Neuronal stem cell (in vitro differentiated cells): ENCODE data around the gene ROPN1.
A peak's percentile ranks its signal among the peaks of the same experiment; 100 is the strongest.
"Not testable (repeated sequence)": the region's sequence is repeated elsewhere in the genome, so short reads cannot be mapped to it uniquely, and the experiment has no call there.

Experiments used
- DNase-seq: peaks from one replicate; pipeline ENCODE4 v3.0.0-alpha.2; 2013; ENCODE audit warnings: low spot score
- H2AFZ ChIP-seq: one replicate; pipeline ENCODE4 v1.6.1; 2013; ENCODE audit warnings: mild to moderate bottlenecking, low read length, inconsistent platforms
- H2AK5ac ChIP-seq: 2 replicates; pipeline ENCODE4 v1.6.1; 2013; ENCODE audit warnings: low read depth, mild to moderate bottlenecking, inconsistent platforms, low read length, moderate library complexity, mixed read lengths
- H2BK120ac ChIP-seq: 2 replicates; pipeline ENCODE4 v1.6.1; 2013; ENCODE audit warnings: low read depth, mild to moderate bottlenecking, inconsistent platforms, low read length, moderate library complexity, mixed read lengths
- H2BK12ac ChIP-seq: one replicate; pipeline ENCODE4 v1.6.1; 2013; ENCODE audit warnings: low read length, inconsistent platforms
- H2BK15ac ChIP-seq: 2 replicates; pipeline ENCODE4 v1.6.1; 2013; ENCODE audit warnings: mild to moderate bottlenecking, low read length, inconsistent platforms, mixed read lengths
- H2BK5ac ChIP-seq: one replicate; pipeline ENCODE4 v1.6.1; 2013; ENCODE audit warnings: inconsistent platforms, mild to moderate bottlenecking, low read length, moderate library complexity
- H3K14ac ChIP-seq: one replicate; pipeline ENCODE4 v1.6.1; 2013; ENCODE audit warnings: low read length, inconsistent platforms
- H3K18ac ChIP-seq: 2 replicates; pipeline ENCODE4 v1.6.1; 2013; ENCODE audit warnings: low read length, inconsistent platforms
- H3K23ac ChIP-seq: 2 replicates; pipeline ENCODE4 v1.6.1; 2013; ENCODE audit warnings: low read depth, mild to moderate bottlenecking, mixed read lengths, low read length, inconsistent platforms; ENCODE audit not compliant: poor library complexity
- H3K27ac ChIP-seq: replicated peaks from 3 replicates; pipeline ENCODE4 v1.5.1; 2013; ENCODE audit warnings: low read length, inconsistent platforms
- H3K27me3 ChIP-seq, 3 experiments: 2 replicates each; pipeline ENCODE4 v1.6.1; 2013; ENCODE audit warnings: low read length in 3 of 3, mild to moderate bottlenecking in 2 of 3, inconsistent platforms in 1 of 3, low read depth in 1 of 3, mixed read lengths in 1 of 3, moderate library complexity in 1 of 3; ENCODE audit not compliant: control insufficient read depth in 3 of 3, insufficient read depth in 3 of 3
- H3K36me3 ChIP-seq, 2 donors: replicated peaks in 1 of 2; 2 replicates each; pipeline ENCODE4 v1.6.1; 2013; ENCODE audit warnings: low read length in 2 of 2; ENCODE audit not compliant: control insufficient read depth in 2 of 2, insufficient read depth in 2 of 2
- H3K4ac ChIP-seq: 2 replicates; pipeline ENCODE4 v1.6.1; 2013; ENCODE audit warnings: inconsistent platforms, mild to moderate bottlenecking, low read length, moderate library complexity
- H3K4me1 ChIP-seq, 2 donors: 1 replicate in 1 of 2; 2 replicates in 1 of 2; pipeline ENCODE4 v1.6.1; 2013; ENCODE audit warnings: low read length in 2 of 2, low read depth in 1 of 2; ENCODE audit not compliant: control insufficient read depth in 2 of 2, insufficient read depth in 1 of 2
- H3K4me2 ChIP-seq: one replicate; pipeline ENCODE4 v1.6.1; 2013; ENCODE audit warnings: mild to moderate bottlenecking, low read length, inconsistent platforms; ENCODE audit not compliant: insufficient read depth, poor library complexity, severe bottlenecking
- H3K4me3 ChIP-seq, 2 donors: 2 replicates each; pipeline ENCODE4 v1.5.1; 2013; ENCODE audit warnings: low read length in 2 of 2, mild to moderate bottlenecking in 2 of 2, inconsistent platforms in 1 of 2, moderate library complexity in 1 of 2
- H3K79me1 ChIP-seq: one replicate; pipeline ENCODE4 v1.6.1; 2013; ENCODE audit warnings: low read depth, mild to moderate bottlenecking, inconsistent platforms, low read length, moderate library complexity
- H3K9ac ChIP-seq: one replicate; pipeline ENCODE4 v1.6.1; 2013; ENCODE audit warnings: mild to moderate bottlenecking, low read depth, low read length, inconsistent platforms; ENCODE audit not compliant: poor library complexity
- H3K9me3 ChIP-seq, 2 donors: replicated peaks in 1 of 2; 2 replicates each; pipeline versions ENCODE3 to v1.6.1; 2013; ENCODE audit warnings: low read length in 2 of 2, mild to moderate bottlenecking in 2 of 2, inconsistent platforms in 1 of 2, low read depth in 1 of 2, mixed read lengths in 1 of 2, moderate library complexity in 1 of 2; ENCODE audit not compliant: control insufficient read depth in 2 of 2, insufficient read depth in 1 of 2
- H4K8ac ChIP-seq: one replicate; pipeline ENCODE4 v1.6.1; 2013; ENCODE audit warnings: low read depth, mild to moderate bottlenecking, inconsistent platforms, low read length, moderate library complexity
- H4K91ac ChIP-seq: one replicate; pipeline ENCODE4 v1.6.1; 2013; ENCODE audit warnings: low read length, low read depth, mild to moderate bottlenecking, inconsistent platforms; ENCODE audit not compliant: poor library complexity
- WGBS, 2 donors: extraction: QIAGEN DNeasy Blood & Tissue Kit; methylation state at CpG; one replicate each; pipeline ENCODE4 v1.1.7; 2013; ENCODE audit warnings: missing lambda C conversion rate in 2 of 2, mixed read lengths in 1 of 2; ENCODE audit not compliant: insufficient read length in 2 of 2, insufficient replicate concordance in 1 of 2; ENCODE audit errors: extremely low coverage in 2 of 2; 5-methylcytosine and 5-hydroxymethylcytosine counted together

The ROPN1 gene

GRCh38 chr3:123984350-123984749, 7.6 kb downstream of the ROPN1 start:
- H3K14ac ChIP-seq, result no peak overlapping the region

GRCh38 chr3:123981317-123981716, 10.6 kb downstream of the ROPN1 start:
- H3K27me3 ChIP-seq, result peaks cover 0 to 28% (median 0%) of the 10 kb centered on the region in 3 experiments
- H3K9me3 ChIP-seq, H3K4me1 ChIP-seq, H3K79me1 ChIP-seq, H2AK5ac ChIP-seq, H2BK12ac ChIP-seq, H3K27ac ChIP-seq, H3K18ac ChIP-seq, H2BK120ac ChIP-seq, H2AFZ ChIP-seq, H3K9ac ChIP-seq, H3K36me3 ChIP-seq, H4K91ac ChIP-seq, H3K4me3 ChIP-seq, H3K4me2 ChIP-seq, H2BK15ac ChIP-seq, H2BK5ac ChIP-seq, H4K8ac ChIP-seq, DNase-seq, H3K4ac ChIP-seq, H3K14ac ChIP-seq, H3K23ac ChIP-seq: not testable (repeated sequence)
- no CpG with 5 or more reads among the region's 4 CpGs for WGBS, 2 donors

More at GRCh38 chr3:123984350-123984749, 7.6 kb downstream of the ROPN1 start:
- no peak overlapping the region for H3K27ac ChIP-seq
- H4K91ac ChIP-seq, result no peak overlapping the region
- no peak overlapping the region for H2AFZ ChIP-seq
- peaks cover 0 to 46% (median under 1%) of the 10 kb centered on the region in 3 experiments for H3K27me3 ChIP-seq
- peaks cover 0 to 4% of the 10 kb centered on the region in 2 donors for H3K4me1 ChIP-seq
- no peak for DNase-seq
- H3K23ac ChIP-seq, result no peak overlapping the region
- WGBS, 2 donors, result 100% methylated on average over 1 of the region's 1 CpG
- no peak overlapping the region for H3K4me3 ChIP-seq
- no peak overlapping the region for H3K9ac ChIP-seq
- H3K9me3 ChIP-seq, result no peaks in the 10 kb centered on the region
- no peak overlapping the region for H2BK120ac ChIP-seq
- H2AK5ac ChIP-seq, result no peak overlapping the region
- H3K36me3 ChIP-seq, result no peaks in the 10 kb centered on the region
- no peak overlapping the region for H3K4me2 ChIP-seq
- H4K8ac ChIP-seq, result no peak overlapping the region
- no peak overlapping the region for H3K4ac ChIP-seq
- no peak overlapping the region for H2BK5ac ChIP-seq
- H2BK15ac ChIP-seq, result no peak overlapping the region
- no peaks in the 10 kb centered on the region for H3K79me1 ChIP-seq
- no peak overlapping the region for H3K18ac ChIP-seq
- H2BK12ac ChIP-seq, result no peak overlapping the region

GRCh38 chr3:123980539-123980938, 11.4 kb downstream of the ROPN1 start:
- DNase-seq, result no peak
- H3K27me3 ChIP-seq, result peaks cover 0 to 30% (median 0%) of the 10 kb centered on the region in 3 experiments
- no CpG with 5 or more reads among the region's 4 CpGs for WGBS, 2 donors
- no peak overlapping the region for H3K4me3 ChIP-seq
- no peak overlapping the region for H3K23ac ChIP-seq
- H3K9ac ChIP-seq, result no peak overlapping the region
- no peak overlapping the region for H2BK12ac ChIP-seq
- H3K79me1 ChIP-seq, result no peaks in the 10 kb centered on the region
- no peak overlapping the region for H2AK5ac ChIP-seq
- no peak overlapping the region for H2BK15ac ChIP-seq
- H4K8ac ChIP-seq, result no peak overlapping the region
- peak overlapping the region; percentile 48 for H3K4me2 ChIP-seq
- no peak overlapping the region for H4K91ac ChIP-seq
- no peak overlapping the region for H2BK5ac ChIP-seq
- no peaks in the 10 kb centered on the region for H3K36me3 ChIP-seq
- no peak overlapping the region for H3K14ac ChIP-seq
- H2BK120ac ChIP-seq, result no peak overlapping the region
- H3K4ac ChIP-seq, result no peak overlapping the region
- no peak overlapping the region for H2AFZ ChIP-seq
- H3K18ac ChIP-seq, result no peak overlapping the region
- no peak overlapping the region for H3K27ac ChIP-seq
- H3K9me3 ChIP-seq, result no peaks in the 10 kb centered on the region
- H3K4me1 ChIP-seq, result peaks cover 0 to 4% of the 10 kb centered on the region in 2 donors

- H4K8ac ChIP-seq, H3K4ac ChIP-seq, H3K79me1 ChIP-seq, H3K9me3 ChIP-seq, H2BK120ac ChIP-seq, H4K91ac ChIP-seq, H3K27ac ChIP-seq, H3K14ac ChIP-seq, H2BK12ac ChIP-seq, H2BK15ac ChIP-seq, H3K23ac ChIP-seq, H2AK5ac ChIP-seq, H2BK5ac ChIP-seq, H3K4me1 ChIP-seq, H3K18ac ChIP-seq, H3K36me3 ChIP-seq: not testable (repeated sequence)
- no CpG with 5 or more reads among the region's 29 CpGs for WGBS, 2 donors
- Histone ChIP-seq H3K4me3 (peak overlapping the region; percentile 36 to 73), H3K27me3 (peaks cover 0 to 28% (median 0%) of the 10 kb centered on the region in 3 experiments), H3K9ac (peak overlapping the region; percentile 37), H2AFZ (peak overlapping the region; percentile 84), H3K4me2 (peak overlapping the region; percentile 48)
- peak; percentile 31 for DNase-seq
Measured at GRCh38 chr3:123979525-123980501, 12.1 kb downstream of the ROPN1 start.
